Femur (tissue), 1 donor: ENCODE measurements around the gene TCP1.
A peak's percentile ranks its signal among the peaks of the same experiment; 100 is the strongest.
"Not testable (repeated sequence)": the region's sequence is repeated elsewhere in the genome, so short reads cannot be mapped to it uniquely, and the experiment has no call there.

Experiments used
- DNase-seq: peaks from one replicate; pipeline ENCODE4 v3.0.0-alpha.2; 2017

TCP1 gene

GRCh38 chr6:159816775-159817174, 27.4 kb upstream of the TCP1 start:
- DNase-seq, result not testable (repeated sequence)

GRCh38 chr6:159815410-159815809, 26.0 kb upstream of the TCP1 start:
- no peak for DNase-seq

GRCh38 chr6:159813781-159814180, 24.4 kb upstream of the TCP1 start:
- no peak for DNase-seq

GRCh38 chr6:159809149-159809548, 19.7 kb upstream of the TCP1 start:
- no peak for DNase-seq

- no peak for DNase-seq
Observed at GRCh38 chr6:159808647-159809046, 19.2 kb upstream of the TCP1 start.

GRCh38 chr6:159807150-159807858, 17.9 kb upstream of the TCP1 start:
- no peak for DNase-seq

GRCh38 chr6:159806021-159806458, 16.6 kb upstream of the TCP1 start:
- no peak for DNase-seq

- no peak for DNase-seq
Observed at GRCh38 chr6:159805440-159806020, 16.1 kb upstream of the TCP1 start.

GRCh38 chr6:159804504-159804903, 15.1 kb upstream of the TCP1 start:
- no peak for DNase-seq

GRCh38 chr6:159801935-159802334, 12.5 kb upstream of the TCP1 start:
- no peak for DNase-seq

GRCh38 chr6:159800141-159800865, 10.9 kb upstream of the TCP1 start, which contains the start of gene PNLDC1:
Gene PNLDC1, plus strand, starts transcription at chr6:159800276. Its CDS starts 32 bp downstream, at chr6:159800308.
- DNase-seq, result no peak

GRCh38 chr6:159797554-159797953, 8.2 kb upstream of the TCP1 start:
- DNase-seq, result no peak

GRCh38 chr6:159794976-159795375, 5.6 kb upstream of the TCP1 start:
- DNase-seq, result not testable (repeated sequence)

- peak; percentile 37 for DNase-seq
Observed at GRCh38 chr6:159790956-159791598, 1.7 kb upstream of the TCP1 start.

GRCh38 chr6:159790149-159790955, 950 bp upstream of the TCP1 start, which contains the start of gene MRPL18:
Gene MRPL18, plus strand, starts transcription at chr6:159790467. Its CDS starts 121 bp downstream, at chr6:159790588.
- DNase-seq, result peak; percentile 98

GRCh38 chr6:159788753-159789376, 537 bp downstream of the TCP1 start:
- peak; percentile 66 for DNase-seq

GRCh38 chr6:159788276-159788675, 1.1 kb downstream of the TCP1 start:
- no peak for DNase-seq

- DNase-seq, result no peak
Observed at GRCh38 chr6:159778542-159779103, 10.8 kb downstream of the TCP1 start.

GRCh38 chr6:159778131-159778530, 11.3 kb downstream of the TCP1 start:
- DNase-seq, result no peak

- DNase-seq, result no peak
Observed at GRCh38 chr6:159777240-159777904, 12.0 kb downstream of the TCP1 start.

- no peak for DNase-seq
Observed at GRCh38 chr6:159772196-159772595, 17.2 kb downstream of the TCP1 start.
